Ishikawa (cell line): ENCODE data around the gene TRIM44.

ENCODE experiments used
- CEBPB ChIP-seq: IDR thresholded peaks from 2 replicates; pipeline ENCODE4 v1.6.1; 2012
- NFIC ChIP-seq: IDR thresholded peaks from 2 replicates; pipeline ENCODE4 v1.6.1; 2012
- TF ChIP-seq, protein P1 (sequence below): IDR thresholded peaks from 2 replicates; pipeline ENCODE4 v1.6.1; 2012; ENCODE audit warnings: low read depth, mild to moderate bottlenecking

DNA sequence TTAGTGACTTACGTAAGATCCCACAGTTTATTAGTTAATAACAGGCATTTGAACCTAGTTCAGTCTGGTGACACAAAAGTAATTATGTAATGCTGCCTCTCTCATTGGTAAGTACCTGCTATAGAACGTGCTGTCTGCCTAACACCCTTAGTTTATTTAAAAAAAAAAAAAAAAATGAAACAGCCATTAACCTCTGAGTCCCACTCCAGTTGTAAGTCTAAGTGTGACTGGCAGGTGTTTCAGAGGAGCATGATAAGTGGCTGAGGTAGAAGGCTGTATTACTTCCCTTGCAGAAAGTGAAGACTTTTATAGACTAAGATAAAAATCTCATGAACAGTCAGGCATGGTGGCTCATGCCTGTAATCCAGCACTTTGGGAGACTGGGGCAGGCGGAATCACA, 140.5 kb downstream of the TRIM44 start:
- no peak for TF ChIP-seq NFIC
- TF ChIP-seq, protein P1, sequence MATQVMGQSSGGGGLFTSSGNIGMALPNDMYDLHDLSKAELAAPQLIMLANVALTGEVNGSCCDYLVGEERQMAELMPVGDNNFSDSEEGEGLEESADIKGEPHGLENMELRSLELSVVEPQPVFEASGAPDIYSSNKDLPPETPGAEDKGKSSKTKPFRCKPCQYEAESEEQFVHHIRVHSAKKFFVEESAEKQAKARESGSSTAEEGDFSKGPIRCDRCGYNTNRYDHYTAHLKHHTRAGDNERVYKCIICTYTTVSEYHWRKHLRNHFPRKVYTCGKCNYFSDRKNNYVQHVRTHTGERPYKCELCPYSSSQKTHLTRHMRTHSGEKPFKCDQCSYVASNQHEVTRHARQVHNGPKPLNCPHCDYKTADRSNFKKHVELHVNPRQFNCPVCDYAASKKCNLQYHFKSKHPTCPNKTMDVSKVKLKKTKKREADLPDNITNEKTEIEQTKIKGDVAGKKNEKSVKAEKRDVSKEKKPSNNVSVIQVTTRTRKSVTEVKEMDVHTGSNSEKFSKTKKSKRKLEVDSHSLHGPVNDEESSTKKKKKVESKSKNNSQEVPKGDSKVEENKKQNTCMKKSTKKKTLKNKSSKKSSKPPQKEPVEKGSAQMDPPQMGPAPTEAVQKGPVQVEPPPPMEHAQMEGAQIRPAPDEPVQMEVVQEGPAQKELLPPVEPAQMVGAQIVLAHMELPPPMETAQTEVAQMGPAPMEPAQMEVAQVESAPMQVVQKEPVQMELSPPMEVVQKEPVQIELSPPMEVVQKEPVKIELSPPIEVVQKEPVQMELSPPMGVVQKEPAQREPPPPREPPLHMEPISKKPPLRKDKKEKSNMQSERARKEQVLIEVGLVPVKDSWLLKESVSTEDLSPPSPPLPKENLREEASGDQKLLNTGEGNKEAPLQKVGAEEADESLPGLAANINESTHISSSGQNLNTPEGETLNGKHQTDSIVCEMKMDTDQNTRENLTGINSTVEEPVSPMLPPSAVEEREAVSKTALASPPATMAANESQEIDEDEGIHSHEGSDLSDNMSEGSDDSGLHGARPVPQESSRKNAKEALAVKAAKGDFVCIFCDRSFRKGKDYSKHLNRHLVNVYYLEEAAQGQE = no peak
- no peak for TF ChIP-seq CEBPB
